H1 (cell line): ENCODE results near the gene NOS3. TPM values are rescaled to one million over a fixed set of nuclear protein-coding genes. Genes with fewer than 3 reads are reported as not detected.

Experiments
- CTCF ChIA-PET: fragments of 300-600 bp; sonication (Branson Sonifier 250); formaldehyde crosslinking; loops from one replicate; lab custom pipeline; 2021; ENCODE audit not compliant: partially characterized antibody; lab: Charles Lee
- POLR2A ChIA-PET: fragments of 300-600 bp; sonication (Branson Sonifier 250); formaldehyde crosslinking; loops from one replicate; lab custom pipeline; 2021; ENCODE audit warnings: inconsistent platforms; ENCODE audit not compliant: partially characterized antibody; lab: Charles Lee
- DNase-seq, 2 experiments: peaks; one replicate each; pipeline versions ENCODE4 v3.0.0 to v3.0.0-alpha.2; 2010 to 2022; ENCODE audit warnings: low spot score in 2 of 2, low read depth in 1 of 2, mixed read lengths in 1 of 2
- FAIRE-seq: peaks from 2 replicates; lab custom pipeline; 2011; peaks lifted over from hg19 to GRCh38; lab: Jason Lieb, UNC
- H2AFZ ChIP-seq: 2 replicates; pipeline ENCODE4 v1.8.1; 2012; ENCODE audit warnings: low read length, inconsistent platforms
- H2AK5ac ChIP-seq: 2 replicates; pipeline ENCODE4 v1.6.1; 2013; ENCODE audit warnings: low read depth, low read length
- H2BK120ac ChIP-seq: replicated peaks from 2 replicates; pipeline ENCODE3; 2013; ENCODE audit warnings: low read depth, low read length, inconsistent platforms
- H2BK12ac ChIP-seq: 2 replicates; pipeline ENCODE4 v1.6.1; 2013; ENCODE audit warnings: low read depth, low read length
- H2BK15ac ChIP-seq: 2 replicates; pipeline ENCODE4 v1.6.1; 2013; ENCODE audit warnings: low read length
- H2BK20ac ChIP-seq: 2 replicates; pipeline ENCODE4 v1.6.1; 2013; ENCODE audit warnings: low read length
- H2BK5ac ChIP-seq: 2 replicates; pipeline ENCODE4 v1.6.1; 2013; ENCODE audit warnings: low read depth, low read length
- H3K14ac ChIP-seq: 2 replicates; pipeline ENCODE4 v1.6.1; 2013; ENCODE audit warnings: inconsistent platforms; ENCODE audit not compliant: insufficient read length
- H3K18ac ChIP-seq: 2 replicates; pipeline ENCODE4 v1.6.1; 2013; ENCODE audit warnings: low read length; ENCODE audit errors: extremely low read depth
- H3K23ac ChIP-seq: 2 replicates; pipeline ENCODE4 v1.6.1; 2013; ENCODE audit warnings: inconsistent platforms; ENCODE audit not compliant: insufficient read length
- H3K23me2 ChIP-seq: 2 replicates; pipeline ENCODE4 v1.6.1; 2013; ENCODE audit warnings: low read depth, low read length
- H3K27ac ChIP-seq: 2 replicates; pipeline ENCODE4 v1.6.1; 2011; ENCODE audit warnings: low read depth, low read length, inconsistent platforms
- H3K27me3 ChIP-seq, 4 experiments: replicated peaks in 1 of 4; 1 replicate in 1 of 4; 2 replicates in 3 of 4; pipeline versions ENCODE4 v1.6.1 to v1.8.1; 2011 to 2013; ENCODE audit warnings: low read length in 3 of 4, mild to moderate bottlenecking in 3 of 4, inconsistent platforms in 2 of 4, mixed read lengths in 2 of 4, moderate library complexity in 1 of 4; ENCODE audit not compliant: control insufficient read depth in 3 of 4, insufficient read depth in 3 of 4; ENCODE audit errors: extremely low read depth in 1 of 4
- H3K36me3 ChIP-seq, 4 experiments: 2 replicates each; pipeline versions ENCODE4 v1.6.1 to v1.8.1; 2011 to 2013; ENCODE audit warnings: mild to moderate bottlenecking in 4 of 4, low read length in 3 of 4, moderate library complexity in 2 of 4, control low read depth in 1 of 4, inconsistent platforms in 1 of 4; ENCODE audit not compliant: insufficient read depth in 4 of 4, control insufficient read depth in 2 of 4
- H3K4ac ChIP-seq: replicated peaks from 2 replicates; pipeline ENCODE3; 2013; ENCODE audit warnings: low read length, low read depth, mixed read lengths, inconsistent platforms; ENCODE audit not compliant: insufficient read length
- H3K4me1 ChIP-seq, 4 experiments: replicated peaks in 1 of 4; 1 replicate in 1 of 4; 2 replicates in 3 of 4; pipeline versions ENCODE4 v1.6.1 to v1.8.1; 2011 to 2013; ENCODE audit warnings: low read length in 3 of 4, inconsistent platforms in 2 of 4, mixed read lengths in 1 of 4; ENCODE audit not compliant: insufficient read depth in 4 of 4, control insufficient read depth in 3 of 4
- H3K4me2 ChIP-seq, 2 experiments: 2 replicates each; pipeline versions ENCODE4 v1.6.1 to v1.8.1; 2011 to 2013; ENCODE audit warnings: low read depth in 2 of 2, low read length in 2 of 2, control low read depth in 1 of 2, inconsistent platforms in 1 of 2, mild to moderate bottlenecking in 1 of 2; ENCODE audit not compliant: insufficient read depth in 1 of 2
- H3K4me3 ChIP-seq, 4 experiments: fragments of 200-600, 300-600 bp in 1 of 4; sonication (generic), shearing (Covaris generic), sonication (Bioruptor Twin) in 1 of 4; 2 replicates each; pipeline versions ENCODE4 v1.5.1 to v1.8.1; 2011 to 2016; ENCODE audit warnings: low read length in 4 of 4, low read depth in 3 of 4, control low read depth in 2 of 4, inconsistent platforms in 2 of 4, mild to moderate bottlenecking in 2 of 4, mixed read lengths in 1 of 4, moderate library complexity in 1 of 4; ENCODE audit not compliant: insufficient read depth in 2 of 4; ENCODE audit errors: extremely low read depth in 1 of 4
- H3K56ac ChIP-seq: replicated peaks from 2 replicates; pipeline ENCODE3; 2013; ENCODE audit warnings: low read depth, mild to moderate bottlenecking, mixed read lengths, low read length, inconsistent platforms; ENCODE audit not compliant: insufficient read length
- H3K79me1 ChIP-seq: 2 replicates; pipeline ENCODE4 v1.6.1; 2013; ENCODE audit warnings: low read depth, low read length, control low read depth
- H3K79me2 ChIP-seq, 2 experiments: 2 replicates each; pipeline versions ENCODE4 v1.6.1 to v1.8.1; 2012 to 2013; ENCODE audit warnings: low read length in 2 of 2, mild to moderate bottlenecking in 2 of 2, inconsistent platforms in 1 of 2; ENCODE audit not compliant: insufficient read depth in 2 of 2, control insufficient read depth in 1 of 2
- H3K9ac ChIP-seq, 4 experiments: replicated peaks in 1 of 4; 1 replicate in 1 of 4; 2 replicates in 3 of 4; pipeline versions ENCODE4 v1.6.1 to v1.8.1; 2011 to 2013; ENCODE audit warnings: low read depth in 3 of 4, low read length in 3 of 4, control low read depth in 2 of 4, mild to moderate bottlenecking in 2 of 4, moderate library complexity in 2 of 4, inconsistent platforms in 1 of 4; ENCODE audit errors: extremely low read depth in 1 of 4
- H3K9me3 ChIP-seq, 2 experiments: 2 replicates each; pipeline versions ENCODE4 v1.6.1 to v1.8.1; 2012 to 2013; ENCODE audit warnings: mild to moderate bottlenecking in 2 of 2, moderate library complexity in 2 of 2, control low read depth in 1 of 2, inconsistent platforms in 1 of 2, low read depth in 1 of 2, low read length in 1 of 2, mixed read lengths in 1 of 2; ENCODE audit not compliant: insufficient read depth in 2 of 2
- H4K20me1 ChIP-seq, 2 experiments: replicated peaks in 1 of 2; 2 replicates each; pipeline versions ENCODE3 to v1.8.1; 2011 to 2013; ENCODE audit warnings: inconsistent platforms in 2 of 2, low read length in 2 of 2, mild to moderate bottlenecking in 1 of 2; ENCODE audit not compliant: insufficient read depth in 2 of 2, control insufficient read depth in 1 of 2
- H4K5ac ChIP-seq: 2 replicates; pipeline ENCODE4 v1.6.1; 2013; ENCODE audit warnings: low read length, low read depth, mixed read lengths, inconsistent platforms; ENCODE audit not compliant: insufficient read length
- H4K8ac ChIP-seq: 2 replicates; pipeline ENCODE4 v1.8.0; 2013; ENCODE audit warnings: mild to moderate bottlenecking, moderate library complexity, low read length, inconsistent platforms; ENCODE audit not compliant: insufficient read depth; ENCODE audit errors: extremely low read depth
- H4K91ac ChIP-seq: replicated peaks from 2 replicates; pipeline ENCODE3; 2013; ENCODE audit warnings: low read length, mixed read lengths, inconsistent platforms; ENCODE audit not compliant: insufficient read length
- ASH2L ChIP-seq: fragments of 200-600, 300-600 bp; sonication (generic); IDR thresholded peaks from one replicate; pipeline ENCODE4 v1.7.1; 2017; ENCODE audit warnings: low read length
- BACH1 ChIP-seq: IDR thresholded peaks from 2 replicates; pipeline ENCODE4 v1.6.1; 2012; ENCODE audit warnings: low read length, improper control_type of control experiment
- CEBPB ChIP-seq: IDR thresholded peaks from 2 replicates; pipeline ENCODE4 v1.6.1; 2012; ENCODE audit warnings: low read depth, low read length
- EZH2 ChIP-seq: fragments of 200-600 bp; sonication (generic); IDR thresholded peaks from 2 replicates; pipeline ENCODE4 v1.7.1; 2012; ENCODE audit warnings: low read depth, mild to moderate bottlenecking, moderate library complexity, low read length, inconsistent platforms; ENCODE audit not compliant: severe bottlenecking
- GABPA ChIP-seq: IDR thresholded peaks from 2 replicates; pipeline ENCODE4 v1.6.1; 2011; ENCODE audit warnings: mild to moderate bottlenecking, low read length, moderate library complexity, borderline replicate concordance; ENCODE audit not compliant: insufficient read depth
- GTF2F1 ChIP-seq: IDR thresholded peaks from 2 replicates; pipeline ENCODE4 v1.6.1; 2012; ENCODE audit warnings: low read depth, low read length, improper control_type of control experiment, borderline replicate concordance
- NRF1 ChIP-seq: IDR thresholded peaks from 2 replicates; pipeline ENCODE4 v1.6.1; 2011; ENCODE audit warnings: mild to moderate bottlenecking, low read depth, low read length, improper control_type of control experiment
- RAD21 ChIP-seq, 2 experiments: IDR thresholded peaks in 1 of 2; conservative IDR thresholded peaks in 1 of 2; 2 replicates each; pipeline ENCODE4 v1.6.1; 2011; ENCODE audit warnings: low read depth in 2 of 2, low read length in 2 of 2, improper control_type of control experiment in 1 of 2, inconsistent platforms in 1 of 2, mild to moderate bottlenecking in 1 of 2, moderate library complexity in 1 of 2
- SIX5 ChIP-seq: IDR thresholded peaks from 2 replicates; pipeline ENCODE4 v1.6.1; 2011; ENCODE audit warnings: mild to moderate bottlenecking, low read depth, low read length
- SP2 ChIP-seq: IDR thresholded peaks from 2 replicates; pipeline ENCODE4 v1.6.1; 2012; ENCODE audit warnings: mild to moderate bottlenecking, low read length, inconsistent platforms
- YY1 ChIP-seq: IDR thresholded peaks from 2 replicates; pipeline ENCODE4 v1.6.1; 2011; ENCODE audit warnings: low read depth, mild to moderate bottlenecking, low read length
- WGBS, 2 experiments: shearing (Covaris generic) in 1 of 2; methylation state at CpG; one replicate each; pipeline versions ENCODE4 v1.1.6 to v1.1.7; 2013 to 2015; ENCODE audit warnings: low lambda C conversion rate in 2 of 2, mixed read lengths in 2 of 2, inconsistent platforms in 1 of 2, low coverage in 1 of 2, missing lambda C conversion rate in 1 of 2; ENCODE audit not compliant: insufficient replicate concordance in 2 of 2, insufficient coverage in 1 of 2, insufficient read length in 1 of 2; ENCODE audit errors: extremely low coverage in 1 of 2, missing lambda C conversion rate in 1 of 2; 5-methylcytosine and 5-hydroxymethylcytosine counted together
- polyA plus RNA-seq, 7 experiments: library from polyadenylated mRNA; depleted of rRNA in 3 of 7; stranded (reverse) in 5 of 7; unstranded in 2 of 7; fragments of >200 nt in 5 of 7; fragments of 200-250 nt in 2 of 7; gene quantifications; 1 replicate in 5 of 7; 2 replicates in 1 of 7; 4 replicates in 1 of 7; pipeline versions ENCODE4 v1.2.1 to v1.2.3, GENCODE V29; 2011 to 2013; ENCODE audit warnings: missing spikeins in 2 of 7, mixed read lengths in 2 of 7
- total RNA-seq: library from RNA; stranded (reverse); fragmentation: NEBNext Ultra II Directional; extraction: Animal tissue kit (Norgen Biotek cat#: 25700); gene quantifications from 2 replicates; pipeline ENCODE4 v1.2.1, GENCODE V29; 2021
- TF ChIP-seq, protein P1 (sequence below): IDR thresholded peaks from 2 replicates; pipeline ENCODE4 v1.6.1; 2012; ENCODE audit warnings: low read length, inconsistent platforms
- TF ChIP-seq, protein P2 (sequence below): IDR thresholded peaks from 2 replicates; pipeline ENCODE4 v1.6.1; 2012; ENCODE audit warnings: inconsistent platforms

NOS3 gene
- total and polyA plus RNA-seq, 2 of the 8 experiments (the other 6 are each of a cell fraction or from before 2014, with no cell fraction given): 4.4 to 16.2 TPM

DNA sequence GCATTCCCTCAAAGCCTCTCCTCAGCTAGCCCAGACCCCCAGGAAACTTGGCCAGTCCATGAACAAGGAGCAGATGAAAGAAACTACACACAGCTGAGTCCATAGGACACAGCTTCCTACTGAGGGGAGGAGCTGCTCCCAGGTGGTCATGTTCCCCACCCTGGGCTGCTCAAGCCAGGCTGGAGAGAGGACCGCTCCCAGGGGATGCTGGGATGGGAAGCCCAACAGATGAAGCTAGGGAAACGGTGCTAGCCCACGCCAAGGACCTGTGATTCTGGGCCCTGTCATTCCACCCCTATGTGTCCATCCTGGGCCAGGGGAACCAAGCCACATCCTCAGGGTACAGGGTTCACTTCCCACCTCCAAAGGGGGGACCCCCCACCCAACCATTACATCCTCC is 31.7 kb upstream of the NOS3 start:
- WGBS, 2 experiments: 93% methylated on average over 3 of the region's 3 CpGs; no CpG with 5 or more reads in 1 of the 2 experiments
- no peak overlapping the region for H3K4ac ChIP-seq
- no peak overlapping the region for H3K4me2 ChIP-seq
- no peak overlapping the region for H2AK5ac ChIP-seq
- no peak overlapping the region for H3K14ac ChIP-seq
- no peak overlapping the region for H2BK20ac ChIP-seq
- peaks cover 0 to 27% (median 14%) of the 10 kb centered on the region in 4 experiments; a peak in 5 of 7 replicates for H3K27me3 ChIP-seq
- H4K5ac ChIP-seq: no peak overlapping the region
- peaks cover 0 to 1% of the 10 kb centered on the region in 2 experiments for H4K20me1 ChIP-seq
- H4K91ac ChIP-seq: no peak overlapping the region
- H3K9me3 ChIP-seq: no peaks in the 10 kb centered on the region
- no peak overlapping the region for H2BK5ac ChIP-seq
- H3K79me1 ChIP-seq: no peaks in the 10 kb centered on the region
- H3K9ac ChIP-seq: no peak overlapping the region
- no peak overlapping the region for H3K23ac ChIP-seq
- H2BK12ac ChIP-seq: no peak overlapping the region
- no peaks in the 10 kb centered on the region; the same call in 1 of the 2 replicates for H3K23me2 ChIP-seq
- H3K4me1 ChIP-seq: peaks cover 0 to 17% (median 11%) of the 10 kb centered on the region in 4 experiments; a peak in 5 of 7 replicates
- no peak overlapping the region for H2BK15ac ChIP-seq
- H3K79me2 ChIP-seq: no peaks in the 10 kb centered on the region
- H3K36me3 ChIP-seq: no peaks in the 10 kb centered on the region; a peak in 1 of 8 replicates
- ChIA-PET CTCF (interaction anchor here (1.0 to 25.2 kb wide), 9 partner anchors 9 to 61 kb away, joined by 3 to 797 read pairs (median 8); partner anchors contain the start of gene KCNH2), POLR2A (no interaction called here)
- H3K27ac ChIP-seq: no peak overlapping the region
- no peak overlapping the region for H4K8ac ChIP-seq
- no peak for FAIRE-seq
- H3K56ac ChIP-seq: no peak overlapping the region
- no peak for DNase-seq
- no peak overlapping the region for H3K18ac ChIP-seq
- H2AFZ ChIP-seq: no peak overlapping the region
- H3K4me3 ChIP-seq: no peak overlapping the region
- TF ChIP-seq, protein P1, sequence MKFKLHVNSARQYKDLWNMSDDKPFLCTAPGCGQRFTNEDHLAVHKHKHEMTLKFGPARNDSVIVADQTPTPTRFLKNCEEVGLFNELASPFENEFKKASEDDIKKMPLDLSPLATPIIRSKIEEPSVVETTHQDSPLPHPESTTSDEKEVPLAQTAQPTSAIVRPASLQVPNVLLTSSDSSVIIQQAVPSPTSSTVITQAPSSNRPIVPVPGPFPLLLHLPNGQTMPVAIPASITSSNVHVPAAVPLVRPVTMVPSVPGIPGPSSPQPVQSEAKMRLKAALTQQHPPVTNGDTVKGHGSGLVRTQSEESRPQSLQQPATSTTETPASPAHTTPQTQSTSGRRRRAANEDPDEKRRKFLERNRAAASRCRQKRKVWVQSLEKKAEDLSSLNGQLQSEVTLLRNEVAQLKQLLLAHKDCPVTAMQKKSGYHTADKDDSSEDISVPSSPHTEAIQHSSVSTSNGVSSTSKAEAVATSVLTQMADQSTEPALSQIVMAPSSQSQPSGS: no peak
- TF ChIP-seq RAD21 (IDR thresholded peaks at IDR 0.05 in 1 of 2, conservative IDR thresholded peaks at IDR 0.05 in 1 of 2; ENCODE audit: low read depth in 2 of 2, low read length in 2 of 2): no peak
- no peak for TF ChIP-seq BACH1
- TF ChIP-seq GABPA: no peak
- no peak for TF ChIP-seq CEBPB
- TF ChIP-seq SP2: no peak
- no peak for TF ChIP-seq EZH2
- no peak for TF ChIP-seq YY1
- TF ChIP-seq ASH2L: no peak
- TF ChIP-seq GTF2F1: no peak
- TF ChIP-seq SIX5: no peak
- no peak for TF ChIP-seq NRF1
- TF ChIP-seq, protein P2, sequence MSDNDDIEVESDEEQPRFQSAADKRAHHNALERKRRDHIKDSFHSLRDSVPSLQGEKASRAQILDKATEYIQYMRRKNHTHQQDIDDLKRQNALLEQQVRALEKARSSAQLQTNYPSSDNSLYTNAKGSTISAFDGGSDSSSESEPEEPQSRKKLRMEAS: no peak
- no peak overlapping the region for H2BK120ac ChIP-seq
